HG02938 (cell line): Measurements from ENCODE around the gene BCL2L14.
"Not testable (repeated sequence)": the region's sequence is repeated elsewhere in the genome, so short reads cannot be mapped to it uniquely, and the experiment has no call there.

Experiments
- ATAC-seq: cut with Tn5 transposase; IDR thresholded peaks from one replicate; pipeline ENCODE4 v1.9.1; 2021; ENCODE audit warnings: mild to moderate bottlenecking, moderate library complexity; ENCODE audit not compliant: unreplicated experiment

Gene BCL2L14

GRCh38 chr12:12099102-12099501 lies 28.4 kb downstream of the BCL2L14 start:
- no peak for ATAC-seq

DNA sequence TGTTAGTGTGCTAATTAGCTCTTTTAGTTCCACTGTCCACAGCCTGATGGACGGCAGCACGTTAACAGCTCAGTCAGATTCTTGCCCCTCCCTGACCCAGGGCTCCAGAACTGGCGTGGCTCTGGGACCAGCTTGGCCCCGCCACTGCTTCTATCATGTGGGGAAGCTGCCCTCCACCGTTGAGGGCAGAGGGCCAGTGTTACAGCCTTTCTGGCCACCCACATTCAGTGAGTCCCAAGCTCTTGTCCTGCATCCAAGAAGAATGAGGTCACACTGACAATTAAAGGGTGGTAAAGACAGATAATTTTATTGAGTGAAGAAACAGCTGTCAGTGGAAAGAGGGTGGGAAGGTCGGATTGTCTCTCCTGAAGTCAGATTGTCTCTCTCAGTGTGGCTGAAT lies 36.9 kb downstream of the BCL2L14 start:
- ATAC-seq: no peak

DNA sequence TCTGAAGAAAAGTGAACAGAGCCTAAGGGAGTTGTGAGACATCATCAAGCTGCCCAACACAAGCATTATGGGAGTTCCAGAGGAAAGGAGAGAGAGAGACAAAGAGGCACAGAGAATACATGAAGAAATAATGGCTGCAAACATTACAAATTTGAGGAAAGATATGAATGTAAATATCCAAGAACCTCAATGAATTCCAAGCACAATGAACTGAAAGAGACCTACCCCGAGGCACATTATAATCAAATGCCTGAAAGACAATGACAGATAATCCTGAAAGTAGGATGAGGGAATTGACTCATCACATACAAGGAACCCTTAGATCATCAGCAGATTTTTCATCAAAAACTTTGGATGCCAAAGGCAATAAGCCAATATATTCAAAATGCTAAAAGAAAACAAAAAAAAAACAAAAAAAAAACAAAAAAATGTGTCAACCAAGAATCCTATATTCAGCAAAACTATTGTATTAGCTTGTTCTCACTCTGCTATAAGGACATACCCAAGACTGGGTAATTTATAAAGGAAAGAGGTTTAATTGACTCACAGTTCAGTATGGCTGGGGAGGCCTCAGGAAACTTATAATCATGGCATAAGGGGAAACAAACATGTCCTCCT lies 37.8 kb downstream of the BCL2L14 start:
- no peak for ATAC-seq

DNA sequence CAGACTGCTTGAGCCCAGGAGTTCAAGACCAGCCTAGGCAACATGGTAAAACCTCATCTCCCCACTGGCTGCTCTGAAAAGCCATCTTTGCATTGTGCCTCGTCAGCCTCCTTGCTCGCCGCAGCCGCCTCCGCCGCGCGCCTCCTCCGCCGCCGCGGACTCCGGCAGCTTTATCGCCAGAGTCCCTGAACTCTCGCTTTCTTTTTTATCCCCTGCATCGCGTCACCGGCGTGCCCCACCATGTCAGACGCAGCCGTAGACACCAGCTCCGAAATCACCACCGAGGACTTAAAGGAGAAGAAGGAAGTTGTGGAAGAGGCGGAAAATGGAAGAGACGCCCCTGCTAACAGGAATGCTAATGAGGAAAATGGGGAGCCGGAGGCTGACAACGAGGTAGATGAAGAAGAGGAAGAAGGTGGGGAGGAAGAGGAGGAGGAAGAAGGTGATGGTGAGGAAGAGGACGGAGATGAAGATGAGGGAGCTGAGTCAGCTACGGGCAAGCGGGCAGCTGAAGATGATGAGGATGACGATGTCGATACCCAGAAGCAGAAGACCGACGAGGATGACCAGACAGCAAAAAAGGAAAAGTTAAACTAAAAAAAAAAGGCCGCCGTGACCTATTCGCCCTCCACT lies 40.3 kb downstream of the BCL2L14 start:
- ATAC-seq: not testable (repeated sequence)

DNA sequence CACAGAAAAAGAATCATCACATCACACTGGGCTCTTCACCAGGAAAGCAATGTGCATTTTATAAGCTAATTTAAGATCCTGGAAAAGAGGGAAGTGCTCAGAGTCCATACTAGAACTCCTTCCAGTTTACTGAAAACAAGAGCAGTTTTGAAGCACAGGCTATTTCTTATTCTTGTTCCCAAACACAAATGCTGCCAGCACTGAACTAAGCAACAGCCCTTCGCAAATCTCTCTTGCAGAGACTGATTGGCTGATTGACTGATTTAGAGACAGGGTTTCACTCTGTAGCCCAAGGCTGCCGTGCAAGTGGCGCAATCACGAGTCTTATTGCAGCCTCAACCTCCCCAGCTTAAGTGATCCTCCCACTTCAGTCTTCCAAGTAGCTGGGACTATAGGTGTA lies 44.8 kb downstream of the BCL2L14 start:
- no peak for ATAC-seq

- no peak for ATAC-seq
Measured at GRCh38 chr12:12116677-12117076, 45.9 kb downstream of the BCL2L14 start.

- ATAC-seq: no peak
Measured at GRCh38 chr12:12121061-12121460, 50.3 kb downstream of the BCL2L14 start.

GRCh38 chr12:12123036-12123604 lies 52.4 kb downstream of the BCL2L14 start:
- ATAC-seq: no peak

GRCh38 chr12:12126551-12126950 lies 55.8 kb downstream of the BCL2L14 start:
- no peak for ATAC-seq

- no peak for ATAC-seq
Measured at GRCh38 chr12:12127304-12127703, 56.6 kb downstream of the BCL2L14 start.

DNA sequence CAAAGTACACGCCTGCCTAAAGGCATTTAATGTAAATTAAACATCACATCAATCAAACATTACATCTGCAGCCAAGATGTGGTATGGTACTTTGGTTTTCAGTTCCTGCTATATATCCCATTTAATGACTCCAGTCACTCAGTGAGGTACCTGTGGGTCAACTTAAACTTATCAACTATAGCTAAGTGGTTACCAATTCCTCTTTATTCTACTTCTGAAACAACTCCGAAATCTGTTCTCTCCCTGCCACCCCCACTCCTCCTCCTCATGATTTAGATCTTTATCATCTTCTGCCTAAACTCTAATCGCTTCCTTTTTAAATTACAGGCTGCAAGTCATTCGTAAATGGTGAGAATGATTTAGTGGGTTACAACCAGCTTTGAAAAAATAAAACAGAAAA lies 57.9 kb downstream of the BCL2L14 start:
- ATAC-seq: no peak

DNA sequence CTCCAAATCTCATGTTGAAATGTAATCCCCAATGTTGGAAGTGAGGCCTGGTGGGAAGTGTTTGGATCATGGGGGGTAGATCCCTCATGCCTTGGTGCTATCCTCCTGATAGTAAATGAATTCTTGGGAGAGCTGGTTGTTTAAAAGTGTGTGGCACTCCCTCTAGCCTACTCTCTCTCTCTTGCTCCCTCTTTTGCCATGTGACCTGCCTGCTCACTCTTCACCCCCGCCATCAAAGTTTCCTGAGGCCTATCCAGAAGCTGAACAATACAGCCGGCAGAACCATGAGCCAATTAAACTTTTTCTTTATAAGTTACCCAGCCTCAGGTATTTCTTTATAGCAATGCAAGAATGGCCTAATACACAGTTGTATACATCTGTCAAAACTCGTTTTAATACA lies 62.5 kb downstream of the BCL2L14 start:
- no peak for ATAC-seq

DNA sequence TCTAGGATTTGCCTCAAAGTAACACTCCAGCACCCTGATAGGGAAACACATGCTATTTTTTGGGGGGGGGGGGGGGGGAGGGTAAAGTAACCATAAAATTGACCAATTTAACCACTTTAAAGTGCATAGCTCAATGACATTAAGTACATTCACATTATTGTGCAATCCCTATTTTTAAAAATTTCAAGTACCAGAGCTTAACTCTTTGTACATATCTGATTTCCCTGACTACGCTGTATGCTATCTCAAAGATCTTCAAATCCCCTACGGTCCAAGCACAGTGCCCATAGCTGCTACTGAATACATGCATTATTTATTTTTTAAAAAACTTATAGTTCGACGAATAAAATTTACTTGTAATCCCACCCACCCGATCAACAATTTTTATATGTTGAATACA lies 63.0 kb downstream of the BCL2L14 start:
- no peak for ATAC-seq

DNA sequence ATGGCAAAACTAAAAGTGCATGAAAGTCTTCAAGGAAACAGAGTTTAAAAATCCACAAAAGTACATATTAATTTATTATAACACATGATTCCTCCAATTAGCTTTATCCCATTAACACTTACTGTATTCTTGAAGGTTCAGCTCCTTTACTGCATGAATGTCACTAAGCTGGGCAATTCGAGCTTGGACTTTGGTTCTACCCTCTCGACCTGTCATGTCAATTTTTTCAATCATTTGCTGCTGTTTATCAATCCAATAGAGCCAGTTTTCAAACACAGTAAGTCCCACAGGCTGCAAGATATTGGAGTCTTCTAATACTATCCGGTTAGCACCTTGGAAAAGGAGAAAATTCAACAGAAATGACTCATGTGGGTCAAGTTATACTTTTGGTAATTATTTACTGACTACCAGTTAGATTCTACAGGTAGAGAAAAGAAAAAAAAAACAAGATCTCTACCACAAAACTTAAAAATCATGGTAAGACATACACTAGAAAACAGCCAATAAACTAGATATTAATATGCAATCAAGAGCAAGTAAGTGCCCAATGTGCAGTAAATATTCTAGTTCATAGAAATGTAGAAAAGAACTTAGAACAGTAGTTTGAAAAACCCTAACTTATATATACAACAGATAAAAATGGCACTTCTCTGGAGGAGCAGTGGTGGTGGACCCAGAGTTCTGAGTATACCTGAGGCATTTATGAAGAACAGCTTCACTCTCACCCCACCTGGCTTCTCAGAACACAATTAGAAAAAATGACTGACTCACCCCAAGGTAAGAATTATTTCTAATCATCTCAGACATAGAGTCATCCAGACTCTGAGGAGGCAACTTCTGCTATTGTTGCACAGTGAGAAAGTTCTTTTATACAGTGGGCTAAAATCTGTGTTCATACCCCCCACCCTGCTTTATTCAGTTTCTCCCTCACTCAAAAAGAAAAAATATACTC lies 67.7 kb downstream of the BCL2L14 start:
- ATAC-seq: no peak

- ATAC-seq: no peak
Measured at GRCh38 chr12:12141000-12141399, 70.3 kb downstream of the BCL2L14 start.

DNA sequence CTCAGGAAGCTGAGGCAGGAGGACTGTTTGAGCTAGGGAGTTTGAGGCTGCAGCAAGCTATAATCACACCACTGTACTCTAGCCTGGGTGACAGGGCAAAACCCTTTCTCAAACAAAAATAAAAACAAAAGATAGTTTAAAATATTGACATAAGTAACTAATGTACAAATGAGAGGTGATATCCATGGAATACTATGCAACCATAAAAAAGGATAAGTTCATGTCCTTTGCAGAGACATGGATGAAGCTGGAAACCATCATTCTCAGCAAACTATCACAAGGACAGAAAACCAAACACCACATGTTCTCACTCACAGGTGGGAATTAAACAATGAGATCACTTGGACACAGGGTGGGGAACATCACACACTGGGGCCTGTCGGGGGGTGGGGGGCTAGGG lies 73.8 kb downstream of the BCL2L14 start:
- ATAC-seq: not testable (repeated sequence)

GRCh38 chr12:12147111-12147510 lies 76.4 kb downstream of the BCL2L14 start:
- no peak for ATAC-seq
